ENCODE results near the gene TSPAN18. TPM values are rescaled to one million over a fixed set of nuclear protein-coding genes. Genes with fewer than 3 reads are reported as not detected.

TSPAN18 gene
- total RNA-seq, 1 donor from 2014 or later, result 13.9 TPM

GRCh38 chr11:44815917-44816456 lies 89.2 kb downstream of the TSPAN18 start:
- no peak for FAIRE-seq
- DNase-seq (ENCODE audit: low spot score in 2 of 2), result no peak

GRCh38 chr11:44816761-44817160 lies 90.0 kb downstream of the TSPAN18 start:
- DNase-seq (ENCODE audit: low spot score in 2 of 2) (no peak), FAIRE-seq (no peak)

GRCh38 chr11:44817207-44817949 lies 90.6 kb downstream of the TSPAN18 start:
- FAIRE-seq, result no peak
- DNase-seq (ENCODE audit: low spot score in 2 of 2), result no peak

- no peak for DNase-seq (ENCODE audit: low spot score in 2 of 2)
- FAIRE-seq, result no peak
Measured at GRCh38 chr11:44818110-44818509, 91.3 kb downstream of the TSPAN18 start.

- FAIRE-seq, result no peak
- no peak for DNase-seq (ENCODE audit: low spot score in 2 of 2)
Measured at GRCh38 chr11:44819346-44819745, 92.6 kb downstream of the TSPAN18 start.

- FAIRE-seq, result no peak
- no peak for DNase-seq (ENCODE audit: low spot score in 2 of 2)
Measured at GRCh38 chr11:44822369-44822768, 95.6 kb downstream of the TSPAN18 start.

GRCh38 chr11:44823006-44823405 lies 96.2 kb downstream of the TSPAN18 start:
- FAIRE-seq (no peak), DNase-seq (ENCODE audit: low spot score in 2 of 2) (no peak)

- FAIRE-seq (no peak), DNase-seq (ENCODE audit: low spot score in 2 of 2) (no peak)
Measured at GRCh38 chr11:44823868-44824267, 97.1 kb downstream of the TSPAN18 start.

GRCh38 chr11:44824300-44824704 lies 97.5 kb downstream of the TSPAN18 start:
- FAIRE-seq (no peak), DNase-seq (ENCODE audit: low spot score in 2 of 2) (no peak)

- DNase-seq (ENCODE audit: low spot score in 2 of 2) (no peak), FAIRE-seq (no peak)
Measured at GRCh38 chr11:44825058-44825785, 98.5 kb downstream of the TSPAN18 start.

GRCh38 chr11:44826922-44827643 lies 100.3 kb downstream of the TSPAN18 start:
- FAIRE-seq (no peak), DNase-seq (ENCODE audit: low spot score in 2 of 2) (no peak)

- DNase-seq (ENCODE audit: low spot score in 2 of 2), result no peak
- FAIRE-seq, result no peak
Measured at GRCh38 chr11:44828296-44828695, 101.5 kb downstream of the TSPAN18 start.

GRCh38 chr11:44829838-44830237 lies 103.1 kb downstream of the TSPAN18 start:
- no peak for FAIRE-seq
- DNase-seq (ENCODE audit: low spot score in 2 of 2), result no peak

- no peak for DNase-seq (ENCODE audit: low spot score in 2 of 2)
- FAIRE-seq, result no peak
Measured at GRCh38 chr11:44831605-44832394, 105.0 kb downstream of the TSPAN18 start.

GRCh38 chr11:44832452-44832851 lies 105.7 kb downstream of the TSPAN18 start:
- FAIRE-seq (no peak), DNase-seq (ENCODE audit: low spot score in 2 of 2) (no peak)

- FAIRE-seq (no peak), DNase-seq (ENCODE audit: low spot score in 2 of 2) (no peak)
Measured at GRCh38 chr11:44833221-44833876, 106.6 kb downstream of the TSPAN18 start.

GRCh38 chr11:44833877-44834452 lies 107.2 kb downstream of the TSPAN18 start:
- FAIRE-seq (no peak), DNase-seq (ENCODE audit: low spot score in 2 of 2) (no peak)

GRCh38 chr11:44834846-44835245 lies 108.1 kb downstream of the TSPAN18 start:
- FAIRE-seq, result no peak

GRCh38 chr11:44835296-44835695 lies 108.5 kb downstream of the TSPAN18 start:
- FAIRE-seq (no peak), DNase-seq (ENCODE audit: low spot score in 2 of 2) (no peak)

More at GRCh38 chr11:44834846-44835245, 108.1 kb downstream of the TSPAN18 start:
- no peak for DNase-seq (ENCODE audit: low spot score in 2 of 2)
